ENCODE measurements around the gene ZNF182.
"Not testable (repeated sequence)": the region's sequence is repeated elsewhere in the genome, so short reads cannot be mapped to it uniquely, and the experiment has no call there.

Gene ZNF182

DNA sequence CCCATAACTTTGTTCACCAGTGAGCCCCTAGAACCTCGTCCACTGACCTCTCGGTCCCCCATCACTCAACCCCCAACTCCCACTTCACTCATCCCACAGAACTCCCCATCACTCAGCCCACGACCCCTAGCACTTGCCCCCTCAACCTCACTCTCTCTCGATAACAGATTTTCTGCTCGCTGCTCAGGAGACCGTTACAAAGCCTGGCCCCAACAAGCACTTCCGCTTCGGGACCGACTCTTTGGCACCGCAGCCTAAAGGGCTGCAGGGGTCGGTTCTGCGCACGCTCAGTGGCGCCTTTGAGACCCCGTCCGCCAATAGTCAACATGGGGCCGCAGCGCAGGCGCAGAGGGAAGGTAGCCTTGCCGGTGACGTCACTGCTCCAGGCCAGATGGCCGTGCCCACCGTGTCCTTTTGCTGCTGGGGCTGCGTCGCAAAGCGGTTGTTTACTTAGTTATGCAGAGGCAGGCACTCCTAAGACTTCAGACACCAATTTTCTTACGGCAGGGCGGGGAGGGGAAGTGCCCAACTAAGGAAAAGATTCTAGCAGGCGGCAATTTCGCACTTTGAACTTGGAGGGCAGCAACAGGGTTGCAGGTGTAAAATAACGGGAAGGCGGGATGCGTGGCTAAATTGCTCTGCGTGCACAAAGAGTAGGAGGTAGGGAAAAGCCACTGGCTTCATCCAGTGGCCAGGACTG, at the start of gene ZNF182:
TSS of gene ZNF182 (minus strand) at position 232 of the 700 bp plus-strand sequence. CDS start 1,380 bp downstream, outside the sequence.
- H3K27me3 ChIP-seq (ENCODE audit: control insufficient read depth, insufficient read depth, low read length), result no peaks in the 10 kb centered on the region
- H3K36me3 ChIP-seq (ENCODE audit: control insufficient read depth, insufficient read depth, low read length), result peaks cover 5% of the 10 kb centered on the region
- peak within 1 kb of the TSS; percentile 44 for H3K27ac ChIP-seq (ENCODE audit: low read depth, low read length)
- peaks cover 11% of the 10 kb centered on the region for H3K9me3 ChIP-seq (ENCODE audit: control insufficient read depth, insufficient read depth, low read length)
- H3K4me1 ChIP-seq (ENCODE audit: control insufficient read depth, insufficient read depth, low read length), result no peaks in the 10 kb centered on the region
- H3K9ac ChIP-seq (ENCODE audit: low read depth, low read length), result peak within 1 kb of the TSS; percentile 72
- H3K4me3 ChIP-seq (ENCODE audit: low read depth, low read length), result peak within 1 kb of the TSS; percentile 88

DNA sequence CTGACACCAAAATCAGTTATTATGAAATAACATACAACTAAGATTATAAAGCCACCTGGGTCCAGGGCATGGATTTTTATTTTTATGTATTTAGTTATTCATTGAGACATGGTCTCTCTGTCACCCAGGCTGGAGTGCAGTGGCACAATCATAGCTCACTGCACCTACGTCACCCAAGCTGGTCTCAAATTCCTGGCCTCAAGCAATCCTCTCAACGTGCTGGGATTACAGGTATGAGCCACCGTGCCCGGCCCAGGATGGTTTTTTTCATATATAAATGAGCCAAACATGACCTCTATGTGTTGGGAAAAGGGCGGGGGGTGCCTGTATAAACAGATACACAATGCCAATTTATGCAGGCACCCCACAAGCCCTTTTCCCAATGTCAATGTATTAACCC, 43.1 kb upstream of the ZNF182 start:
- H3K9me3 ChIP-seq (ENCODE audit: control insufficient read depth, insufficient read depth, low read length), result peaks cover 35% of the 10 kb centered on the region; the same call in 1 of the 2 replicates
- no peaks in the 10 kb centered on the region for H3K4me1 ChIP-seq (ENCODE audit: control insufficient read depth, insufficient read depth, low read length)
- H3K27ac ChIP-seq (ENCODE audit: low read depth, low read length), result no peak overlapping the region
- no peaks in the 10 kb centered on the region for H3K36me3 ChIP-seq (ENCODE audit: control insufficient read depth, insufficient read depth, low read length)
- no peak overlapping the region for H3K9ac ChIP-seq (ENCODE audit: low read depth, low read length)
- no peaks in the 10 kb centered on the region for H3K27me3 ChIP-seq (ENCODE audit: control insufficient read depth, insufficient read depth, low read length)
- no peak overlapping the region for H3K4me3 ChIP-seq (ENCODE audit: low read depth, low read length)

DNA sequence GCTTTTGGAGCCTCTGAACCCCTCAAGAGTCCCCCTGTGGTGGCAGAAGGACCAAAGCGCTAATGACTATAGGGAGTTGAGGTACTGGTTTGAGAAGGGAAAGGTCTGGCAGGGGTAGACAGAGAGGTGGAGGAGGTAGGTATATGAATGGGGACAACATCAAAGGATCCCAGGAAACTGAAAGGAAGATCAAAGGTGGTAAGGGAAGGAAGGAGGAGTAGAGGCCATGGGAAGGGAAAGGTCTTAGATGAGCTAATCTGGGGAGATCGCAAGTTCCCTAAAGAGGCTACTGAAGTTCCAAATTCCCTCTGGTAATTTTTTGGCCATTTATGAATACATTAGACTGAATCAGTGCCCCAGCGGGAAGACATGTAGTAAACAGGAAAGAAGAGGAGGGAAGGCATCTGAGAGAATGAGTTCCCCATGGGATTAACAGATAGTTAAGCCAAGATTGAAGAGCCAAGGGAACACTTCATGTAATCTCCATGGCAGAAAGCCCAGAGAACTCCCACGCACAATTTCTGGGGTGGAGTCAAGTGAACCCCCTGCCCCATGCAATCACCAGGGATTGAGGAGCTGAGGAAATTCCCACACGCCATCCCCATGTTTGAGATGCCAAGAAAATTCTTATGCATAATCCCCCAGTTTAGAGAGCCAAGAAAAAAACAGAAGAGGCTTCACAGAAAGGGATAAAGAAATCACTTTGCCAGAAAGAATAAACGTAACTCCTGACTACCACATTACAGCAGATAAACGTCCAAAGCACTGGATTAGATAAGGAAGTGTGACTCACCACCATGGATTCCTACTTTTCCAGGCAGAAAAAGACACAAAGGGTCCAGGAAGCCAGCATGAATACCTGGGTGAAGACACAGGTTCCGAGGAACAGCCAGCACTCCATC, 41.9 kb upstream of the ZNF182 start:
- no peaks in the 10 kb centered on the region for H3K4me1 ChIP-seq (ENCODE audit: control insufficient read depth, insufficient read depth, low read length)
- no peaks in the 10 kb centered on the region for H3K36me3 ChIP-seq (ENCODE audit: control insufficient read depth, insufficient read depth, low read length)
- H3K27me3 ChIP-seq (ENCODE audit: control insufficient read depth, insufficient read depth, low read length), result no peaks in the 10 kb centered on the region
- no peak overlapping the region for H3K4me3 ChIP-seq (ENCODE audit: low read depth, low read length)
- H3K9me3 ChIP-seq (ENCODE audit: control insufficient read depth, insufficient read depth, low read length), result peaks cover 36% of the 10 kb centered on the region; the same call in 1 of the 2 replicates
- peak overlapping the region; percentile 68 for H3K27ac ChIP-seq (ENCODE audit: low read depth, low read length)
- H3K9ac ChIP-seq (ENCODE audit: low read depth, low read length), result no peak overlapping the region

DNA sequence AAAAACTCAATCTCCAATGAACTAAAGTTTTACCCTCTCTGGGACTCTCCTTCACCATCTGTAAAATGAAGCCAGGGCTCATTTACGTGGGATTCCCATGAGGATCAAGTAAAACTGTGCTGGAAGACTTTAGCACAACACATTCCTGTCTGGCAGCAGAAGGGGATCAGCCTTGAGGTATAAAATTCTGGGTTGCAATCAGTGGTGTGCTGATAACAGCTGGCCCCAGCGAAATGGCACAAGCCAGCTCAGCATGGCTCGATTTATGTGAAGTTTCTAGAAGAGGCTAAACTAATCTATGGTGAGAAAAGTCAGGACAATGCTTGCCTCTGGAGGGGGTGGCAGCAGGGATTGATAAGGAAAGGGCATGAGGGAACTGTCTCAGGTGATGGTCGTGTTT, 39.3 kb upstream of the ZNF182 start:
- peaks cover 41% of the 10 kb centered on the region; the same call in 1 of the 2 replicates for H3K9me3 ChIP-seq (ENCODE audit: control insufficient read depth, insufficient read depth, low read length)
- H3K36me3 ChIP-seq (ENCODE audit: control insufficient read depth, insufficient read depth, low read length), result no peaks in the 10 kb centered on the region
- no peaks in the 10 kb centered on the region for H3K4me1 ChIP-seq (ENCODE audit: control insufficient read depth, insufficient read depth, low read length)
- no peak overlapping the region for H3K27ac ChIP-seq (ENCODE audit: low read depth, low read length)
- no peak overlapping the region for H3K4me3 ChIP-seq (ENCODE audit: low read depth, low read length)
- no peak overlapping the region for H3K9ac ChIP-seq (ENCODE audit: low read depth, low read length)
- no peaks in the 10 kb centered on the region for H3K27me3 ChIP-seq (ENCODE audit: control insufficient read depth, insufficient read depth, low read length)

DNA sequence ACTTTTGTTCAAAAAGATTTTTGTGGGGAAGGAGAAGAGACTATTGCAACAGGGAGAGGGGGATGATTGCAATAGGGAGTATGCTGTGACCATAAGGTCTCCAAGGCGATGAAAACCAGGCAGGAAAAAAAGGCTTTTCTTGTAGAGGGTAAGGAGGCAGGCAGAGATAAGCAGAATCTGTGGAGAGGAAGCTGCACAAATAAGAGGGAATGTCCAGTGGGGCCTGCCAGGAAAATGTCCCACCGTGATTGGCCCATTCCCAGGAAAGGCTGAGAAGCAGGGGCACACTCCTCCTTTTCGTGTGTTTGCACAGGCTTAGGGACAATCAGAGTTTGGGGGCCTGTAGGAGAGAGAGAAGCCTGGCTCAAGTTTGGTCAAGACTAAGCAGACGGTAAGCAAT, 32.1 kb upstream of the ZNF182 start:
- Histone ChIP-seq H3K4me3 (ENCODE audit: low read depth, low read length) (no peak overlapping the region), H3K9me3 (ENCODE audit: control insufficient read depth, insufficient read depth, low read length) (peaks cover 18% of the 10 kb centered on the region; the same call in 1 of the 2 replicates), H3K4me1 (ENCODE audit: control insufficient read depth, insufficient read depth, low read length) (no peaks in the 10 kb centered on the region), H3K27me3 (ENCODE audit: control insufficient read depth, insufficient read depth, low read length) (no peaks in the 10 kb centered on the region), H3K9ac (ENCODE audit: low read depth, low read length) (no peak overlapping the region), H3K27ac (ENCODE audit: low read depth, low read length) (no peak overlapping the region), H3K36me3 (ENCODE audit: control insufficient read depth, insufficient read depth, low read length) (no peaks in the 10 kb centered on the region)

DNA sequence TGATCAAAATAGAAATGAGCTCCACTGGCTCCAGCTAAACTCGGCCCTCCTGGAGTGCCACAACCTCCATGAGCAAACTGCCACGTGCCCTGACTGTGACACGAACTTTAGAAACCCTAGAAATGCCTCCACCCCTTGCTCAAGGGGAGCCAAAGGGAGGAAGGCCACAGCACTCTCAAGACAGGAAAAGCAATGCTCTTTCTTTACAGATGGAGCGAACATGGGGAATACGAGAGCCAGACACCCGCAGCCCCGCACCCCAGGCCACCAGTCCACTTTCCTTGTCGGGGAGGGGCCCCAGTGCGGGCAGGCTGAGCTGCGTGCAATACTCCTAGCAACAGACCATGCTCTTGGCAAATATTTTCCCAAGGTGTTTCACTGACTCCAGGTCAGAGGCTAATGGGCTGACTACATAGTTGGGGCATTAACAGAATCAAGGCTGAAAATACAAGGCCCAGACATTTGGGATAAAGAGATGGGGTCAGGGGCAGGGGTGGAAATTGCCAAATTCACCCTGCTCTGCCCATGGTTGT, 26.9 kb upstream of the ZNF182 start:
- not testable (repeated sequence) for H3K9ac ChIP-seq (ENCODE audit: low read depth, low read length); H3K27ac ChIP-seq (ENCODE audit: low read depth, low read length); H3K4me1 ChIP-seq (ENCODE audit: control insufficient read depth, insufficient read depth, low read length); H3K4me3 ChIP-seq (ENCODE audit: low read depth, low read length); H3K27me3 ChIP-seq (ENCODE audit: control insufficient read depth, insufficient read depth, low read length); H3K36me3 ChIP-seq (ENCODE audit: control insufficient read depth, insufficient read depth, low read length)
- peaks cover 31% of the 10 kb centered on the region; the same call in 1 of the 2 replicates for H3K9me3 ChIP-seq (ENCODE audit: control insufficient read depth, insufficient read depth, low read length)

DNA sequence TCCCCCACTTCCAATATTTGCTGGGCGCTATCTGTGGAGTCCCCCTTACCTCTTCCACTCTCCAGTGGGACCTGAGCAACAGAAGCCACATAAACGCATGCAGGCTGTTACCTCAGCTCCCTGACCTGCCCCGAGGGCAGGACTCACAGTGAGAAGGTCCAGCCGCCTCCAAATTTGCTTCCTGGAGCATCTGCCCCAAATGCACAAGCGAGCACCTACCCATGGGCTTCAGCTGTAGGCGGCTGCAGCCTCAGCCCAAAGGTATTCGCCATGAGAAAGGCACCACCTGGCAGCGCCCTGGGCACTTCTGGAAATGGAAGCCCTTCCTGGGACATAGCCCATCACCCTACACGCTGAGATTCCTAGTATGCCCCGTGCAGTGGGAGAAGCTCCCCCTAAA, 26.4 kb upstream of the ZNF182 start:
- no peak overlapping the region for H3K4me3 ChIP-seq (ENCODE audit: low read depth, low read length)
- H3K27ac ChIP-seq (ENCODE audit: low read depth, low read length), result no peak overlapping the region
- H3K36me3 ChIP-seq (ENCODE audit: control insufficient read depth, insufficient read depth, low read length), result no peaks in the 10 kb centered on the region
- peaks cover 27% of the 10 kb centered on the region; the same call in 1 of the 2 replicates for H3K9me3 ChIP-seq (ENCODE audit: control insufficient read depth, insufficient read depth, low read length)
- no peak overlapping the region for H3K9ac ChIP-seq (ENCODE audit: low read depth, low read length)
- H3K4me1 ChIP-seq (ENCODE audit: control insufficient read depth, insufficient read depth, low read length), result no peaks in the 10 kb centered on the region
- no peaks in the 10 kb centered on the region for H3K27me3 ChIP-seq (ENCODE audit: control insufficient read depth, insufficient read depth, low read length)

DNA sequence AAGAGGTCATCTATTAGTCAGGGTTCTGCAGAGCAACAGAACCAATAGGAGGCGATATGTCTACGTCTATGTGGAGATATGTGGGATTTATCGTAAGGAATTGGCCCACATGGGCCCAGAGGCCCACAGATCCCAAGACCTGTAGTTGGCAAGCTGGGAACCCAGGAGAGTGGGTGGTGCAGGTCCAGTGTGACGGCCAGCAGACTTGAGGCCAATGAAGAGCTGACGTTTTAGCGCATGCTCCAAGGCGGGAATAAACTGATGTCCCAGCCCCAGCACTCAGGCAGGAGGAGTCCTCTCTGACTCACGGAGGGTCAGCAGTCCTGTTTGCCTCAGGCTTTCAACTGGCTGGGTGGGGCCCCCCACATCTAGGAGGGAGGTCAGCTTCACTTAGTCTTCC, 24.3 kb upstream of the ZNF182 start:
- H3K27ac ChIP-seq (ENCODE audit: low read depth, low read length), result no peak overlapping the region
- no peak overlapping the region for H3K4me3 ChIP-seq (ENCODE audit: low read depth, low read length)
- no peaks in the 10 kb centered on the region for H3K27me3 ChIP-seq (ENCODE audit: control insufficient read depth, insufficient read depth, low read length)
- peaks cover 22% of the 10 kb centered on the region; the same call in 1 of the 2 replicates for H3K9me3 ChIP-seq (ENCODE audit: control insufficient read depth, insufficient read depth, low read length)
- no peaks in the 10 kb centered on the region for H3K36me3 ChIP-seq (ENCODE audit: control insufficient read depth, insufficient read depth, low read length)
- no peaks in the 10 kb centered on the region for H3K4me1 ChIP-seq (ENCODE audit: control insufficient read depth, insufficient read depth, low read length)
- no peak overlapping the region for H3K9ac ChIP-seq (ENCODE audit: low read depth, low read length)

DNA sequence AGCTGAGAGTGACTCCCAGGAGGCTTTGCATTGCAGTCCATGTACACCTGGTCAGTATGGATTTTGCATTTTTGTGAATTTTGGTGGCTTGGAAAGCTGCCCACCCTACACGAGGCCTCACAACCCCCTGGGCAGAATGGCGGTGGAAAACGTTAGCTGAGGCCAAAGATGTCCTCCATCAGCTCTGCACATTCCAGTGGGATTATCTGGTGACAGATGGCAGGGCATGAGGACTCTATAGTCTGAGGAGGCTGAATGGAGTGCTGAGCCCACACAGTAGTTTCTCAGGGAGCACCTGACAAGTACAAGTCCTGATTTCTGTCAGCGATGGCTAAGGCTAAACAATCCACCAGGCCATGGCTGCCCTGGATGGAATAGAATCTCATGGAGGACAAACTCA, 23.8 kb upstream of the ZNF182 start:
- not testable (repeated sequence) for H3K4me3 ChIP-seq (ENCODE audit: low read depth, low read length); H3K36me3 ChIP-seq (ENCODE audit: control insufficient read depth, insufficient read depth, low read length); H3K4me1 ChIP-seq (ENCODE audit: control insufficient read depth, insufficient read depth, low read length); H3K27me3 ChIP-seq (ENCODE audit: control insufficient read depth, insufficient read depth, low read length); H3K9ac ChIP-seq (ENCODE audit: low read depth, low read length); H3K27ac ChIP-seq (ENCODE audit: low read depth, low read length)
- peaks cover 27% of the 10 kb centered on the region; the same call in 1 of the 2 replicates for H3K9me3 ChIP-seq (ENCODE audit: control insufficient read depth, insufficient read depth, low read length)

DNA sequence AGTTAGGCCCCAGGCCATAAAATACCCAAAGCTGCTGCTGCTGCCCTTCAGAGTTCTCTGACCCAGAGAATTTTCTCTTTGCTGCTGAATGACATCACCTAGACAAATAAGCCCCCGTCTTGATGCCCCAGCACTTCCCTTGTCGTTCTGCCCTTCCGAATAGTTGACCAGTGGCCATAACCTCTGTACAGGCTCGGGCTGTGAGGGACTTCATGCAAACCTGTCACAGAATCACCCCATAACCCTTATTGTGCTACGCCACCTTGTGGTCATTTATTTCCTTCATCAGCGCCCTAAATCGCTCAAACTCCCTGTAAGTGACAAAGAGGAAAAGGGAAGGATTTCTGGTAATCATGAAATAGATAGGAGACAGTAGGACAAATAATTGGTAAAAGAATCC, 21.8 kb upstream of the ZNF182 start:
- no peak overlapping the region for H3K9ac ChIP-seq (ENCODE audit: low read depth, low read length)
- H3K36me3 ChIP-seq (ENCODE audit: control insufficient read depth, insufficient read depth, low read length), result no peaks in the 10 kb centered on the region
- H3K9me3 ChIP-seq (ENCODE audit: control insufficient read depth, insufficient read depth, low read length), result peaks cover 29% of the 10 kb centered on the region; the same call in 1 of the 2 replicates
- no peaks in the 10 kb centered on the region for H3K27me3 ChIP-seq (ENCODE audit: control insufficient read depth, insufficient read depth, low read length)
- H3K4me1 ChIP-seq (ENCODE audit: control insufficient read depth, insufficient read depth, low read length), result no peaks in the 10 kb centered on the region
- H3K4me3 ChIP-seq (ENCODE audit: low read depth, low read length), result no peak overlapping the region
- H3K27ac ChIP-seq (ENCODE audit: low read depth, low read length), result no peak overlapping the region

DNA sequence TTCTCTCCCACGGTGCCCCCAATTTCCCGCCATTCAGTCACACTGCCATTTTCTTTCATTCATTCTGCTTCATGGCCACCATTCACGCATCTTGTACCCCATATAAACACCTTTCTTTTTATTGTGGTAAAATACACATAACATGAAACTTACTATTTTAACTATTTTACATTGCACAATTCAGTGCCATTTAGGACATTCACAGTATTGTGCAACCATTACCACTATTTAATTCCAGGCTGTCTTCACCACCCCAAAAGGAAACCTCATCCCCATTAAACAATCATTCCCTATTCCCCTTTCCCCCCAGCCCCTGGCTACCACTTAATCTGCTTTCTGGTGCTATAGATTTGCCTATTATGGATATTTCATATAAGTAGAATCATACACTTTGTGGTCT, 18.9 kb upstream of the ZNF182 start:
- no peaks in the 10 kb centered on the region for H3K36me3 ChIP-seq (ENCODE audit: control insufficient read depth, insufficient read depth, low read length)
- no peaks in the 10 kb centered on the region for H3K4me1 ChIP-seq (ENCODE audit: control insufficient read depth, insufficient read depth, low read length)
- no peak overlapping the region for H3K9ac ChIP-seq (ENCODE audit: low read depth, low read length)
- peaks cover 20% of the 10 kb centered on the region; the same call in 1 of the 2 replicates for H3K9me3 ChIP-seq (ENCODE audit: control insufficient read depth, insufficient read depth, low read length)
- no peaks in the 10 kb centered on the region for H3K27me3 ChIP-seq (ENCODE audit: control insufficient read depth, insufficient read depth, low read length)
- H3K27ac ChIP-seq (ENCODE audit: low read depth, low read length), result no peak overlapping the region
- no peak overlapping the region for H3K4me3 ChIP-seq (ENCODE audit: low read depth, low read length)
